PC-3 (cell line): Measurements from ENCODE around the gene C14orf132.

ENCODE experiments used
- EZH2 ChIP-seq: fragments of 300-600 bp; sonication (generic); IDR thresholded peaks from one replicate; pipeline ENCODE4 v1.6.1; 2017; ENCODE audit warnings: antibody characterized with exemption, mild to moderate bottlenecking, low read length; ENCODE audit not compliant: unreplicated experiment
- EZH2phosphoT487 ChIP-seq: fragments of 300-600 bp; sonication (generic); IDR thresholded peaks from 2 replicates; pipeline ENCODE4 v1.6.1; 2018; ENCODE audit warnings: mild to moderate bottlenecking, antibody characterized with exemption, low read length, borderline replicate concordance
- TF ChIP-seq, protein P1 (sequence below): fragments of 300-600 bp; sonication (generic); conservative IDR thresholded peaks from 2 replicates; pipeline ENCODE4 v1.5.1; 2017; ENCODE audit warnings: antibody characterized with exemption, low read depth, mild to moderate bottlenecking, low read length

DNA sequence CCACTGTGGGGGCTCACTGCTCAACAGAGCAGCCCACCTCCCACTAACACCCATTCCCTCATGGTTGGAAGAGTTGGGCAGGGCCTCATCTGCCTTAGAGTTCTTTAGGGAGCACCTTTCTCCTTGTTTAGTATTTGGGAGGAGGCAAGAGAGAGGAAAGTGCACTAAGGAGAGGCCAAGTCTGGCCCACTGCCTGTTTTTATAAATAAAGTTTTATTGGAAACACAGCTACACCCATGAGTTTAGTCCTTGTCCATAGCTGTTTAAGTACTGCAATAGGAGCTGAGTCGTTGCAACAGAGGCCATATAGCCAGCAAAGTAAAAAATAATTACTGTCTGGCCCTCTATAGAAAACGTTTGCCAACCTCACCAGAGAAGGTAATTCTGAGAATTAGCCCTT is 63.9 kb downstream of the C14orf132 start:
- TF ChIP-seq, protein P1, sequence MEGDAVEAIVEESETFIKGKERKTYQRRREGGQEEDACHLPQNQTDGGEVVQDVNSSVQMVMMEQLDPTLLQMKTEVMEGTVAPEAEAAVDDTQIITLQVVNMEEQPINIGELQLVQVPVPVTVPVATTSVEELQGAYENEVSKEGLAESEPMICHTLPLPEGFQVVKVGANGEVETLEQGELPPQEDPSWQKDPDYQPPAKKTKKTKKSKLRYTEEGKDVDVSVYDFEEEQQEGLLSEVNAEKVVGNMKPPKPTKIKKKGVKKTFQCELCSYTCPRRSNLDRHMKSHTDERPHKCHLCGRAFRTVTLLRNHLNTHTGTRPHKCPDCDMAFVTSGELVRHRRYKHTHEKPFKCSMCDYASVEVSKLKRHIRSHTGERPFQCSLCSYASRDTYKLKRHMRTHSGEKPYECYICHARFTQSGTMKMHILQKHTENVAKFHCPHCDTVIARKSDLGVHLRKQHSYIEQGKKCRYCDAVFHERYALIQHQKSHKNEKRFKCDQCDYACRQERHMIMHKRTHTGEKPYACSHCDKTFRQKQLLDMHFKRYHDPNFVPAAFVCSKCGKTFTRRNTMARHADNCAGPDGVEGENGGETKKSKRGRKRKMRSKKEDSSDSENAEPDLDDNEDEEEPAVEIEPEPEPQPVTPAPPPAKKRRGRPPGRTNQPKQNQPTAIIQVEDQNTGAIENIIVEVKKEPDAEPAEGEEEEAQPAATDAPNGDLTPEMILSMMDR = no peak
- TF ChIP-seq EZH2 (no peak), EZH2phosphoT487 (no peak)
